Vagina (tissue), 2 donors: ENCODE measurements around the gene CFAP100. TPM values are rescaled to one million over a fixed set of nuclear protein-coding genes. Genes with fewer than 3 reads are reported as not detected.

ENCODE experiments used
- DNase-seq, 2 donors: peaks; one replicate each; pipeline ENCODE4 v3.0.0-alpha.2; 2017; ENCODE audit errors: extremely low spot score in 2 of 2
- H3K27ac ChIP-seq: fragments of 200-600 bp; sonication (generic); one replicate; pipeline ENCODE4 v1.5.1; 2019
- H3K27me3 ChIP-seq: fragments of 200-600 bp; sonication (generic); one replicate; pipeline ENCODE4 v1.5.1; 2019
- H3K36me3 ChIP-seq, 2 donors: fragments of 200-600 bp; sonication (generic); one replicate each; pipeline ENCODE4 v1.5.1; 2017 to 2019
- H3K4me1 ChIP-seq: fragments of 200-600 bp; sonication (generic); one replicate; pipeline ENCODE4 v1.5.1; 2019
- H3K4me3 ChIP-seq, 2 donors: fragments of 200-600 bp; sonication (generic); 1 replicate in 1 of 2; 2 replicates in 1 of 2; pipeline ENCODE4 v1.5.1; 2016 to 2019
- H3K9me3 ChIP-seq: fragments of 200-600 bp; sonication (generic); one replicate; pipeline ENCODE4 v1.5.1; 2019
- POLR2A ChIP-seq, 2 donors: fragments of 450-650 bp; IDR thresholded peaks; one replicate each; pipeline ENCODE4 v1.6.1; 2017; ENCODE audit warnings: antibody characterized with exemption in 2 of 2, mild to moderate bottlenecking in 2 of 2, moderate library complexity in 2 of 2
- POLR2AphosphoS5 ChIP-seq, 2 donors: sonication (generic); formaldehyde crosslinking; IDR thresholded peaks; one replicate each; pipeline ENCODE4 v1.9.0; 2017; ENCODE audit warnings: antibody characterized with exemption in 2 of 2, mild to moderate bottlenecking in 2 of 2, low read depth in 1 of 2; ENCODE audit not compliant: insufficient read depth in 1 of 2
- intact Hi-C: fragments of 100-400 bp; cut with DNase I; formaldehyde crosslinking; loops from one replicate; pipeline ENCODE4 v1.15.1; 2023
- total RNA-seq: library from RNA; depleted of rRNA; stranded (reverse); fragments of >200 nt; gene quantifications from one replicate; pipeline ENCODE4 v1.2.3, GENCODE V29; 2016
- TF ChIP-seq, protein P1 (sequence below), 3 experiments: fragments of 450-650 bp in 2 of 3; fragments of 200-600 bp in 1 of 3; sonication (generic) in 1 of 3; IDR thresholded peaks; one replicate each; pipeline ENCODE4 v1.5.1; 2017 to 2019; ENCODE audit warnings: antibody characterized with exemption in 3 of 3, mild to moderate bottlenecking in 2 of 3, moderate library complexity in 2 of 3

CFAP100 gene
- total RNA-seq, 1 donor from 2014 or later = not detected

DNA sequence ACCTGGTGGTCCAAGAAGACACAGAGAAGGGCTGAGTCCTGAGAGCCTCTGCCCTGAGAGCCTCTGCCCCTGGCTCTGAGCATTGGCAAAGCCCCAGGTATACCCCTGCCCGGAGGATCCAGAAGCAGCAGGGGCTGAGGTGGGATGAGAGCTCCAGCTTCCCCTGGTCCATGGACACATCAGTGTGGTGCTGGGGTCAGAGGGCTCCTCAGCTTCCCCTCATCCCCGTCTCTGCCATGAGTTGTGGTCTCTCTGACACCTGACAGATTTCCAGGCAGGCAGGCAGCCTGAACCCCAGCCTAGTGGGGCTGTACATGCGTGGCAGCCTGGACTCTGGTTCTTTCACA is 34.0 kb upstream of the CFAP100 start:
- Histone ChIP-seq H3K27me3 (no peaks in the 10 kb centered on the region), H3K9me3 (no peaks in the 10 kb centered on the region), H3K4me1 (peaks cover 6% of the 10 kb centered on the region), H3K36me3 (no peaks in the 10 kb centered on the region), H3K27ac (no peak overlapping the region), H3K4me3 (no peak overlapping the region)
- TF ChIP-seq POLR2AphosphoS5 (IDR thresholded peaks at IDR 0.05; ENCODE audit: insufficient read depth in 1 of 2, low read depth in 1 of 2) (no peak), POLR2A (IDR thresholded peaks at IDR 0.05) (no peak)
- TF ChIP-seq, protein P1, sequence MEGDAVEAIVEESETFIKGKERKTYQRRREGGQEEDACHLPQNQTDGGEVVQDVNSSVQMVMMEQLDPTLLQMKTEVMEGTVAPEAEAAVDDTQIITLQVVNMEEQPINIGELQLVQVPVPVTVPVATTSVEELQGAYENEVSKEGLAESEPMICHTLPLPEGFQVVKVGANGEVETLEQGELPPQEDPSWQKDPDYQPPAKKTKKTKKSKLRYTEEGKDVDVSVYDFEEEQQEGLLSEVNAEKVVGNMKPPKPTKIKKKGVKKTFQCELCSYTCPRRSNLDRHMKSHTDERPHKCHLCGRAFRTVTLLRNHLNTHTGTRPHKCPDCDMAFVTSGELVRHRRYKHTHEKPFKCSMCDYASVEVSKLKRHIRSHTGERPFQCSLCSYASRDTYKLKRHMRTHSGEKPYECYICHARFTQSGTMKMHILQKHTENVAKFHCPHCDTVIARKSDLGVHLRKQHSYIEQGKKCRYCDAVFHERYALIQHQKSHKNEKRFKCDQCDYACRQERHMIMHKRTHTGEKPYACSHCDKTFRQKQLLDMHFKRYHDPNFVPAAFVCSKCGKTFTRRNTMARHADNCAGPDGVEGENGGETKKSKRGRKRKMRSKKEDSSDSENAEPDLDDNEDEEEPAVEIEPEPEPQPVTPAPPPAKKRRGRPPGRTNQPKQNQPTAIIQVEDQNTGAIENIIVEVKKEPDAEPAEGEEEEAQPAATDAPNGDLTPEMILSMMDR (IDR thresholded peaks at IDR 0.05) = no peak
- intact Hi-C loops = no loop called here
- DNase-seq = no peak

DNA sequence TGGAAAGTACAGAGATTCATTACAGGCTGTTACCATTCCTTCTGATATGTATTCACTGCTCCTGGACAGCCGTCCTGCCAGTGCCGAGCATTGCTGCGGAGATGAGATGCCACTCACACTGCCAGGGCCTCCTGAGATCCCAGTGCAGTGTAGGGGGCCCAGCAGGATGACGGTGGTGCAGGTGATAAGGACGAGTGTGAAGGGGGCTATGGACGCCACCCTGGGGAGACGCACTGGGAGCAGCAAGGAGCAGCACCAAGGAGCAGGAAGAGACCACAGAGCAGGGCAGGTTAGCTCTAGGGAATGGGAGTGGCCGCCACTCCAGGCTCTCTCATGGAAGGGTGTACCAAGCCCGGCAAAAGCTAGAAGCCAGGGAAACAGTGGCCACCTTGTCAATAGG is 33.5 kb upstream of the CFAP100 start:
- intact Hi-C loops = no loop called here
- Histone ChIP-seq H3K27me3 (no peaks in the 10 kb centered on the region), H3K36me3 (no peaks in the 10 kb centered on the region), H3K4me3 (no peak overlapping the region), H3K27ac (no peak overlapping the region), H3K9me3 (no peaks in the 10 kb centered on the region), H3K4me1 (peaks cover 6% of the 10 kb centered on the region)
- TF ChIP-seq, protein P1 (IDR thresholded peaks at IDR 0.05) = no peak
- TF ChIP-seq POLR2A (IDR thresholded peaks at IDR 0.05) = no peak
- TF ChIP-seq POLR2AphosphoS5 (IDR thresholded peaks at IDR 0.05; ENCODE audit: insufficient read depth in 1 of 2, low read depth in 1 of 2) = no peak
- no peak for DNase-seq

DNA sequence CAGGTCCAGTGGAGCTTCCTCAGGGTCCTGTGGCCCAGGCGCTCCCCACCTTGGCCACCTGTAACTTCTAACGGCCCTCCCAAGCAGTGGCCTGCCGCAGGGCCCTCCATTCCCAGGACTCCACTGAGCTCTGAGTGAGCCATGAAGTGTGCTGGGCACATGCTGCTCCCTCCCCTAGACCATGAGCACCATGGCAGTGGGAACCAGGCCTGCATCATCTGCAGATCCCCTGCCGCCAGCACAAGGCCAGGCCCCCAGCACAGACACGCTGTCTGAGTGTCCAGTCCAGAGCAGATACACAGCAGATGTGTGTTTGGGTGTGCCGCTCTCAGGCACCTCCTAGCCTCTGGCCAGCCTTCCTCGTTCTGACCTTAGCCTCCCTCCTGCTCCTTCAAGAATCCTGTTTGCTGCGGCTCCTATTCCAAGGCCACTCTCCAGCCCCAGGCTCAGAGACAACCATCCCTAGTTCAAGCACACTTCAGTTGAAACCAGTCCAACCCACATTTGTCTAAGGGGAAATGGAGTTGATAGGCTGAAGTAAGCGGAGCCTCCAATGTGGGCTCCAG is 30.5 kb upstream of the CFAP100 start:
- H3K9me3 ChIP-seq = no peaks in the 10 kb centered on the region
- DNase-seq = no peak
- H3K4me1 ChIP-seq = no peaks in the 10 kb centered on the region
- no peak for TF ChIP-seq POLR2A (IDR thresholded peaks at IDR 0.05)
- TF ChIP-seq POLR2AphosphoS5 (IDR thresholded peaks at IDR 0.05; ENCODE audit: insufficient read depth in 1 of 2, low read depth in 1 of 2) = no peak
- TF ChIP-seq, protein P1 (IDR thresholded peaks at IDR 0.05) = no peak
- H3K36me3 ChIP-seq = no peaks in the 10 kb centered on the region
- no peak overlapping the region for H3K27ac ChIP-seq
- H3K27me3 ChIP-seq = no peaks in the 10 kb centered on the region
- intact Hi-C loops = no loop called here
- H3K4me3 ChIP-seq = no peak overlapping the region

DNA sequence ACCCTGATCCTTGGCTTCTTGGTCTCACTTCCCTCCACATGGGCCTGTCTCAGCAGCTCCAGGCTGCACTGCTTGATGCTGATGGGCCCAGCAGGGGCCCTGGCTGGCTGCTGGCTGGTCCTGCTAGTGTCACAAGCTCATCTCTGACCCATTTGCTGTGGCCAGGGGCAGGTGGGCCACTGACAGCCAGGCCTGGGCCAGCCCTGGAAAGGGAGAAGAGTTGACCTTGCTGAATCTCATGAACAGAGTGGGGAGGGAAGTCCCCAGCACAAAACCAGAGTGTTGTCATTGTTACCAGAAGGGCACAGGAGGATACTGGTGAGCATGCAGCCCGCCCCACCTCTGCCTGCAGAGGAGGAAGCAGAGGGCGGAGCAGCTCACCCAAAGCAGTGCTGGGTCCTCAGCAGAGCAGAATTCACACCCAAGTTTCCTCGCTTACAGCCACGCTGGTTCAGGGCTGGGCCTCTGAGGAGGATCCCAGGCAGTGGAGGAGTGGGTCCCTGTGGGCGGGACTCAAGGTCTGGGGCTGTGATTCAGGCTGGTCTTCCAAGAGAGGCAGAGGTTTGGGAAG is 29.9 kb upstream of the CFAP100 start:
- intact Hi-C loops = no loop called here
- DNase-seq = no peak
- H3K27ac ChIP-seq = no peak overlapping the region
- H3K4me1 ChIP-seq = no peaks in the 10 kb centered on the region
- H3K27me3 ChIP-seq = no peaks in the 10 kb centered on the region
- TF ChIP-seq POLR2AphosphoS5 (IDR thresholded peaks at IDR 0.05; ENCODE audit: insufficient read depth in 1 of 2, low read depth in 1 of 2) (no peak), POLR2A (IDR thresholded peaks at IDR 0.05) (no peak)
- TF ChIP-seq, protein P1 (IDR thresholded peaks at IDR 0.05) = no peak
- H3K36me3 ChIP-seq = no peaks in the 10 kb centered on the region
- H3K4me3 ChIP-seq = no peak overlapping the region
- no peaks in the 10 kb centered on the region for H3K9me3 ChIP-seq
